Duodenal mucosa (tissue), 2 donors: Measurements from ENCODE around the gene MAD2L2.

Experiments
- H3K27ac ChIP-seq: one replicate; pipeline ENCODE4 v1.7.0; 2013; ENCODE audit warnings: low read depth, low read length
- H3K27me3 ChIP-seq, 2 donors: one replicate each; pipeline ENCODE4 v1.7.0; 2013; ENCODE audit warnings: low read length in 2 of 2, control low read depth in 1 of 2; ENCODE audit not compliant: insufficient read depth in 2 of 2, control insufficient read depth in 1 of 2
- H3K36me3 ChIP-seq, 2 donors: one replicate each; pipeline ENCODE4 v1.7.0; 2013; ENCODE audit warnings: low read length in 2 of 2, control low read depth in 1 of 2; ENCODE audit not compliant: insufficient read depth in 2 of 2, control insufficient read depth in 1 of 2
- H3K4me1 ChIP-seq, 2 donors: one replicate each; pipeline ENCODE4 v1.7.0; 2013; ENCODE audit warnings: low read length in 2 of 2, control low read depth in 1 of 2; ENCODE audit not compliant: insufficient read depth in 2 of 2, control insufficient read depth in 1 of 2
- H3K4me3 ChIP-seq, 2 donors: one replicate each; pipeline ENCODE4 v1.7.0; 2013; ENCODE audit warnings: low read length in 2 of 2, low read depth in 1 of 2
- H3K9ac ChIP-seq, 2 donors: one replicate each; pipeline ENCODE4 v1.7.0; 2013; ENCODE audit warnings: low read length in 2 of 2, low read depth in 1 of 2
- H3K9me3 ChIP-seq, 2 donors: one replicate each; pipeline ENCODE4 v1.7.0; 2013; ENCODE audit warnings: low read length in 2 of 2, control low read depth in 1 of 2; ENCODE audit not compliant: control insufficient read depth in 1 of 2

MAD2L2 gene

DNA sequence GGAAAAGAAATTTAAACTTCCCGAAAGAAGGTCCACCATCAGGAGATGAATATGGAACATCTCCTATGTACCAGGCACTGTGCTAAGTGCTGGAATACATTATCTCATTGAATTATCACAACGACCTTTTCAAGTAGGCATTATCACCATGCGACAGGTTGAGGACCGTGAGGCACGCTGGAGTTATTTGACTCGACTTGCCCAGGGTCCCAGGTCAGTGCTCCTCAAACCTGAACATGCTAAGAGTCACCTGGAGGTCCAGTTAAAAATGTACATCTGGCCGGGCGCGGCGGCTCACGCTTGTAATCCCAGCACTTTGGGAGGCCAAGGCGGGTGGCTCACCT lies 39.1 kb upstream of the MAD2L2 start:
- H3K4me1 ChIP-seq, result peaks cover 0 to 7% of the 10 kb centered on the region in 2 donors
- no peaks in the 10 kb centered on the region for H3K36me3 ChIP-seq
- H3K9ac ChIP-seq, result no peak overlapping the region
- no peaks in the 10 kb centered on the region for H3K27me3 ChIP-seq
- H3K4me3 ChIP-seq, result peak overlapping the region in 1 of 2 donors; percentile 62
- no peak overlapping the region for H3K27ac ChIP-seq
- H3K9me3 ChIP-seq, result no peaks in the 10 kb centered on the region

- H3K27me3 ChIP-seq, result no peaks in the 10 kb centered on the region
- H3K9ac ChIP-seq, result peak overlapping the region; percentile 44 to 87
- H3K4me3 ChIP-seq, result peak overlapping the region; percentile 62 to 81
- H3K27ac ChIP-seq, result peak overlapping the region; percentile 11
- no peaks in the 10 kb centered on the region for H3K9me3 ChIP-seq
- H3K36me3 ChIP-seq, result no peaks in the 10 kb centered on the region
- H3K4me1 ChIP-seq, result peaks cover 0 to 7% of the 10 kb centered on the region in 2 donors
These were observed 38.5 kb upstream of the MAD2L2 start for GRCh38 chr1:11719313-11720032.

GRCh38 chr1:11714831-11715575 lies 34.1 kb upstream of the MAD2L2 start:
- Histone ChIP-seq H3K4me1 (peaks cover 0 to 7% of the 10 kb centered on the region in 2 donors), H3K27ac (no peak overlapping the region), H3K4me3 (no peak overlapping the region), H3K36me3 (no peaks in the 10 kb centered on the region), H3K27me3 (peaks cover 0 to 6% of the 10 kb centered on the region in 2 donors), H3K9ac (no peak overlapping the region), H3K9me3 (no peaks in the 10 kb centered on the region)

DNA sequence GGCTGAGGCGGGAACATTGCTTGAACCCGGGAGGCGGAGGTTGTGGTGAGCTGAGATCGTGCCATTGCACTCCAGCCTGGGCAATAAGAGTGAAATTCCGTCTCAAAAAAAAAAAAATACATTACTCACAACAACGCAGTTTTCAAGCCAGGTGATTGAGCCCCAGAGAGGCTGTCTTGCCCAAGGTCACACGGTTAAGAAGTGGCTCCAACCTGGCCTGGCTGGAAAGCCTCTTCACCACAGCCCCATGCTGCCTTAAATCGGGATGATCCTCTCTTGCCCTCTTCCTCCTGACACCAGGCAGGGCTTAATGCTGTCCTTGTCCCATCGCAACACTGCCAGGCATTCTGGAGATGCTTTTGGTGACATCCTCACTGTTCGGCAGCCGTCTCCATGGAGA lies 32.1 kb upstream of the MAD2L2 start:
- H3K4me3 ChIP-seq, result no peak overlapping the region
- H3K36me3 ChIP-seq, result no peaks in the 10 kb centered on the region
- H3K9me3 ChIP-seq, result no peaks in the 10 kb centered on the region
- peaks cover 0 to 6% of the 10 kb centered on the region in 2 donors for H3K27me3 ChIP-seq
- no peak overlapping the region for H3K9ac ChIP-seq
- no peak overlapping the region for H3K27ac ChIP-seq
- H3K4me1 ChIP-seq, result no peaks in the 10 kb centered on the region

- H3K4me3 ChIP-seq, result no peak overlapping the region
- H3K27me3 ChIP-seq, result peaks cover 0 to 6% of the 10 kb centered on the region in 2 donors
- no peaks in the 10 kb centered on the region for H3K36me3 ChIP-seq
- no peak overlapping the region for H3K27ac ChIP-seq
- no peaks in the 10 kb centered on the region for H3K9me3 ChIP-seq
- H3K4me1 ChIP-seq, result peaks cover 0 to 4% of the 10 kb centered on the region in 2 donors
- no peak overlapping the region for H3K9ac ChIP-seq
These were observed 31.3 kb upstream of the MAD2L2 start for GRCh38 chr1:11712285-11712684.

DNA sequence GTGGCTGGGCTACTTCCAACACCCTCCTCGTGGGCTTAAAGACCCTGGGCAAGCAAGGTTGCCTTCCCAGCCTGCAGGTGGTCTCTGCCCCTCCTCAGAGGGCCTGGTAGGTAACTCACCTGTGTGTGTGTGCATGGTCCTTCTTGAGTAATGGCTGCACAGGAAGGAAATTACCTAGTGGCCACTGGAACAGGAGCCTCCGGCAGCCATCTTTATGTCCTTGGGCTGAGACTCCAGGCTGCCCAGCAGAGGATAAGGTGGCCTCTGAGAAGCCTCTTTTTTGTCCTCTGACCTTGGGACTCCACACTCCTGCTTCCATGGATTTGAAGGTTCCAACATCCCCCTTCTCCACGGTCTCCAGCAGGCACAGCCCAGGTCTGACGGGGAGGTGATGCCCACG lies 30.5 kb upstream of the MAD2L2 start:
- Histone ChIP-seq H3K27ac (no peak overlapping the region), H3K9me3 (no peaks in the 10 kb centered on the region), H3K4me3 (no peak overlapping the region), H3K36me3 (no peaks in the 10 kb centered on the region), H3K9ac (no peak overlapping the region), H3K27me3 (peaks cover 0 to 6% of the 10 kb centered on the region in 2 donors), H3K4me1 (peaks cover 0 to 4% of the 10 kb centered on the region in 2 donors)

GRCh38 chr1:11708554-11709350 lies 27.8 kb upstream of the MAD2L2 start:
- Histone ChIP-seq H3K36me3 (no peaks in the 10 kb centered on the region), H3K27ac (no peak overlapping the region), H3K4me1 (peaks cover 0 to 4% of the 10 kb centered on the region in 2 donors), H3K9ac (no peak overlapping the region), H3K9me3 (no peaks in the 10 kb centered on the region), H3K27me3 (peaks cover 1 to 6% of the 10 kb centered on the region in 2 donors), H3K4me3 (no peak overlapping the region)

DNA sequence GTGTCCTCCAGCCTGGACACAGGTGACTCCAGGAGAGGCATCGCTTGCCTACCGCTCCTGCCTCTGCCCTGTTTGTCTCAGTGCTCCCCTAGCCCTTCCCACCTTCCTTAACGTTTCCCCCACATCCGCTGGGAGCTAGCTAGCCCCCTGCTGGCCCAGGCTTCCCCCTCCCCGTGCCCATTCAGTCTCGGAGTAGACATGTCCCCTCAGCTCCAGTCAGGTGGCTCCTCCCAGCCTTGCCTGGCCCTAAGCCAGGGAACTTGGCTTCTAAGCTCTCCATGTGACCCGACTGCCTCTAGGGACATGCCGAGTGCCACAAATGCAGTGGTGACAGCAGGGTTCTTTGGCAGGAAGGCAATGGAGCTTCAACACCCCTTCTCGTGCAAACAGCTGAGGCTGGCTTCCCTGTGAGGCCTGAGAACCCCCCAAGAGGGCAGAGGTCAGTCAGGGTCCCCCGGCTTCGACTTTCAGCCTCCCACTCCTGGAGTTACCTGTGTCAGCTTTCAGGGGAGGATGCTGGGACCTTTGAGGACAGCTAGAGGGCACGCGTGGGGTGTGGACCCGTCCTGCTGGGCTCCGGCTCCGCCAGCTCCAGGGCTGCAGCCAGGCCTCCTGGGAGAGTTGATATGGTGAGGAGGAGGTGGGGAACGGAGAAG lies 26.8 kb upstream of the MAD2L2 start:
- Histone ChIP-seq H3K9ac (no peak overlapping the region), H3K27ac (no peak overlapping the region), H3K36me3 (no peaks in the 10 kb centered on the region), H3K4me3 (no peak overlapping the region), H3K4me1 (peaks cover 0 to 4% of the 10 kb centered on the region in 2 donors), H3K27me3 (peaks cover 6 to 9% of the 10 kb centered on the region in 2 donors), H3K9me3 (no peaks in the 10 kb centered on the region)

DNA sequence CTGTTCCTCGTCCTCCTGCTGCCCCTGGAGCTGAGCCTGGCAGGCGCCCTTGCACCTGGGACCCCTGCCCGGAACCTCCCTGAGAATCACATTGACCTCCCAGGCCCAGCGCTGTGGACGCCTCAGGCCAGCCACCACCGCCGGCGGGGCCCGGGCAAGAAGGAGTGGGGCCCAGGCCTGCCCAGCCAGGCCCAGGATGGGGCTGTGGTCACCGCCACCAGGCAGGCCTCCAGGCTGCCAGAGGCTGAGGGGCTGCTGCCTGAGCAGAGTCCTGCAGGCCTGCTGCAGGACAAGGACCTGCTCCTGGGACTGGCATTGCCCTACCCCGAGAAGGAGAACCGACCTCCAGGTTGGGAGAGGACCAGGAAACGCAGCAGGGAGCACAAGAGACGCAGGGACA lies 25.3 kb upstream of the MAD2L2 start:
- Histone ChIP-seq H3K36me3 (no peaks in the 10 kb centered on the region), H3K27me3 (peaks cover 8 to 16% of the 10 kb centered on the region in 2 donors), H3K4me3 (no peak overlapping the region), H3K9ac (no peak overlapping the region), H3K9me3 (no peaks in the 10 kb centered on the region), H3K27ac (no peak overlapping the region), H3K4me1 (peaks cover 0 to 4% of the 10 kb centered on the region in 2 donors)
